NCI-H446 treated with DMSO at 0.1 percent for 48 hours (cell line): Measurements from ENCODE around the gene CACNA1A.
"Not testable (repeated sequence)": the region's sequence is repeated elsewhere in the genome, so short reads cannot be mapped to it uniquely, and the experiment has no call there.

Source experiments
- DNase-seq: peaks from one replicate; lab custom pipeline; 2025; lab: John Stamatoyannopoulos, UW

Gene CACNA1A

GRCh38 chr19:13198634-13199033, 307.6 kb downstream of the CACNA1A start:
- DNase-seq = no peak

GRCh38 chr19:13195678-13196077, 310.6 kb downstream of the CACNA1A start:
- no peak for DNase-seq

GRCh38 chr19:13190781-13191540, 315.3 kb downstream of the CACNA1A start:
- DNase-seq = no peak

- DNase-seq = no peak
Observed at GRCh38 chr19:13189600-13189999, 316.7 kb downstream of the CACNA1A start.

GRCh38 chr19:13187419-13187818, 318.9 kb downstream of the CACNA1A start:
- DNase-seq = no peak

GRCh38 chr19:13186688-13187087, 319.6 kb downstream of the CACNA1A start:
- DNase-seq = not testable (repeated sequence)

- not testable (repeated sequence) for DNase-seq
Observed at GRCh38 chr19:13185763-13186657, 320.3 kb downstream of the CACNA1A start.

- not testable (repeated sequence) for DNase-seq
Observed at GRCh38 chr19:13184926-13185325, 321.4 kb downstream of the CACNA1A start.

GRCh38 chr19:13181747-13182388, 324.4 kb downstream of the CACNA1A start:
- DNase-seq = no peak

GRCh38 chr19:13178291-13178690, 328.0 kb downstream of the CACNA1A start:
- not testable (repeated sequence) for DNase-seq

GRCh38 chr19:13177584-13177983, 328.7 kb downstream of the CACNA1A start:
- not testable (repeated sequence) for DNase-seq

GRCh38 chr19:13176345-13176744, 329.9 kb downstream of the CACNA1A start:
- no peak for DNase-seq

- DNase-seq = no peak
Observed at GRCh38 chr19:13173139-13173737, 333.0 kb downstream of the CACNA1A start.

GRCh38 chr19:13172346-13173138, 333.7 kb downstream of the CACNA1A start:
- no peak for DNase-seq

GRCh38 chr19:13171146-13171545, 335.1 kb downstream of the CACNA1A start:
- no peak for DNase-seq

- DNase-seq = no peak
Observed at GRCh38 chr19:13169769-13170168, 336.5 kb downstream of the CACNA1A start.

GRCh38 chr19:13166151-13166550, 340.1 kb downstream of the CACNA1A start:
- DNase-seq = not testable (repeated sequence)

GRCh38 chr19:13165162-13165997, 340.9 kb downstream of the CACNA1A start:
- no peak for DNase-seq

GRCh38 chr19:13164343-13165161, 341.7 kb downstream of the CACNA1A start:
- DNase-seq = no peak
